ENCODE measurements around the gene ADORA1.
A peak's percentile ranks its signal among the peaks of the same experiment; 100 is the strongest.

The ADORA1 gene

DNA sequence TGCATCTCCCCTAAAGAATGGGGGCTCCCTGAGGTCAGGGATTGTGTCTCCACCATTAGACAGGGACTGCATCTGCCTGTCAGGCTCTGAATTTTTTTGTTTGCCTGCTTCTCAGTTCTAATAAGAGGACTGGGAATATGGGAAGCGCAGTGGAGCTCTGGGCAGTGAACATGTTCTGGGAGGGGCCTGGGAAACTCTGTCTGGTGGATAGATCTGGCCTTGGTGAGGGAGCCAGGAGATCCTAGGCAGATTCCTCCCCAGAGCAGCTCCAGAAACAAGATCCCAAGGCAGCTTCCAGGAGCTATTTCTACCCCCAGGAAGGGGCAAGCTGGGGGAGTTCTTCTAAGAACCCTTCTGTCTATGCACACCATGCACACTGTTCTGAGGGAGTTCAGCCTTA lies 29.1 kb upstream of the ADORA1 start:
- TF ChIP-seq SIN3A (IDR thresholded peaks at IDR 0.05; ENCODE audit: borderline replicate concordance, insufficient read depth, low read length) = no peak
- TF ChIP-seq, protein P1, sequence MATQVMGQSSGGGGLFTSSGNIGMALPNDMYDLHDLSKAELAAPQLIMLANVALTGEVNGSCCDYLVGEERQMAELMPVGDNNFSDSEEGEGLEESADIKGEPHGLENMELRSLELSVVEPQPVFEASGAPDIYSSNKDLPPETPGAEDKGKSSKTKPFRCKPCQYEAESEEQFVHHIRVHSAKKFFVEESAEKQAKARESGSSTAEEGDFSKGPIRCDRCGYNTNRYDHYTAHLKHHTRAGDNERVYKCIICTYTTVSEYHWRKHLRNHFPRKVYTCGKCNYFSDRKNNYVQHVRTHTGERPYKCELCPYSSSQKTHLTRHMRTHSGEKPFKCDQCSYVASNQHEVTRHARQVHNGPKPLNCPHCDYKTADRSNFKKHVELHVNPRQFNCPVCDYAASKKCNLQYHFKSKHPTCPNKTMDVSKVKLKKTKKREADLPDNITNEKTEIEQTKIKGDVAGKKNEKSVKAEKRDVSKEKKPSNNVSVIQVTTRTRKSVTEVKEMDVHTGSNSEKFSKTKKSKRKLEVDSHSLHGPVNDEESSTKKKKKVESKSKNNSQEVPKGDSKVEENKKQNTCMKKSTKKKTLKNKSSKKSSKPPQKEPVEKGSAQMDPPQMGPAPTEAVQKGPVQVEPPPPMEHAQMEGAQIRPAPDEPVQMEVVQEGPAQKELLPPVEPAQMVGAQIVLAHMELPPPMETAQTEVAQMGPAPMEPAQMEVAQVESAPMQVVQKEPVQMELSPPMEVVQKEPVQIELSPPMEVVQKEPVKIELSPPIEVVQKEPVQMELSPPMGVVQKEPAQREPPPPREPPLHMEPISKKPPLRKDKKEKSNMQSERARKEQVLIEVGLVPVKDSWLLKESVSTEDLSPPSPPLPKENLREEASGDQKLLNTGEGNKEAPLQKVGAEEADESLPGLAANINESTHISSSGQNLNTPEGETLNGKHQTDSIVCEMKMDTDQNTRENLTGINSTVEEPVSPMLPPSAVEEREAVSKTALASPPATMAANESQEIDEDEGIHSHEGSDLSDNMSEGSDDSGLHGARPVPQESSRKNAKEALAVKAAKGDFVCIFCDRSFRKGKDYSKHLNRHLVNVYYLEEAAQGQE (IDR thresholded peaks at IDR 0.05; ENCODE audit: insufficient read depth in 1 of 2, low read depth in 2 of 2, low read length in 2 of 2) = no peak
- TF ChIP-seq TAF1 (IDR thresholded peaks at IDR 0.05; ENCODE audit: borderline replicate concordance, insufficient read depth, low read length) = no peak

DNA sequence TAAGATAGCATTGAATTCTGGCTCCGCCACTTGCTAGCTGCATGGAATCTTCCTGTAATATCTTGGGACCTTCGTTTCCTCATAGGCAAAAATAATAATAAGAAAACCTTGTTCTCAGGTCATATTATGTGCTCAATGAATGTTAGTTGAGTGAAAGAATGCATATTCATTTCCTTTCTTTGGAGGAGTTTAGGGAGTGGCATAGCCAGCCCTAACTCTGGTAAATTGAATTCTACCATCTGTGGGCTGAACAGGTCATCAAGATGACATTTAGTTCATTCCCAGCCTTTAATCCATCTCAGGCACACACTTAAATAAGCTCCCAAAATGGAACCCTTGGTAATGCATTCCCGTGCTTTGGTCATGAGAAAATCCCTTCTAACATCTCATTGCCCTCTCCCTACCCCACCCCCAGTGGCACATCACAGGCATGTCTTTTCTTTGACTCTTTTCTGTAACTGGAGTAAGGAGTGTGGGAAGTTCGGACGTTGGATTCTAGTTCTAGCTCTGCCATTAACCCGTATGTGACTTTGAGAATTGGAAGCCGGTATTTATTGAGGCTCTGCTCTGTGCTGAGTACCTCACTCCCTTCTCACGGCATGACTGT lies 28.5 kb upstream of the ADORA1 start:
- TF ChIP-seq POLR2AphosphoS5 (IDR thresholded peaks at IDR 0.05; ENCODE audit: low read depth, low read length) = no peak

DNA sequence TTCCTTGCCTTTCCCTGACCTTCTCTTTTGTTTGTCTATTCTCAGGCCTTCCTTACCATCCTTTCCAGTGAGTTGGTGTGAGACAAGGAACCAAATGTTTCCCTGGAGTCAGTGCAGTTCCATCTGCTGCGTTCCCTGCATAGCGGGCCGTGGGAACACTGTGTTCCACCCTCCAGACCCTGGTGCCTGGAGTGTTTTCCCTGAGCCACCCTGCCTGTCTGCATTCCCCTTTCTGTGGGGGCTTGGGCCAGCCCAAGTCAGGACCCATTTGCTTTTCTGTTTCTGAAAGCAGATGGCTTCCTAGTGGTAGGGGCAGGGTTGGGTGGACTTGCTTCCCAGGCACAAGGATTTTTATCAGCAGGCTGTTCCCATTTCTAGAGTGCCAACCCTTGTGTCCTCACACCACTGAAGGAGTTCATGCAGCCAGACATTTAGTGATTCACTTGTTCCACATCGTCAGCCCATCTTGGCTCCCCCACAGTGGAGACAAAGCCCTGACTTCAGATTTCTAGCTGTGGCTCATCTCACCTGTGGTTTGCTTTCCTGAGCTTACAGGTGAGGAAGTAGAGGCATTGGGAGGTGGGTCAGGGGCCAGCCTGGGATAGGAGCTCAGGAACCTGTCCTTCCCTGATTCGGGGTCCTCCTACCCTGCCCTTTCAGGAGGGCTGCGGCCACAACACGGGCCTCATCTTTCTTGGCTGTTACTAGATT lies 27.6 kb upstream of the ADORA1 start:
- TF ChIP-seq TAF1 (IDR thresholded peaks at IDR 0.05; ENCODE audit: borderline replicate concordance, insufficient read depth, low read length) = no peak
- no peak for TF ChIP-seq FOXP2 (optimal IDR thresholded peaks at IDR 0.05; ENCODE audit: borderline replicate concordance, extremely low read depth, extremely low read length, insufficient read depth)
- TF ChIP-seq SIN3A (IDR thresholded peaks at IDR 0.05; ENCODE audit: borderline replicate concordance, insufficient read depth, low read length) = no peak

DNA sequence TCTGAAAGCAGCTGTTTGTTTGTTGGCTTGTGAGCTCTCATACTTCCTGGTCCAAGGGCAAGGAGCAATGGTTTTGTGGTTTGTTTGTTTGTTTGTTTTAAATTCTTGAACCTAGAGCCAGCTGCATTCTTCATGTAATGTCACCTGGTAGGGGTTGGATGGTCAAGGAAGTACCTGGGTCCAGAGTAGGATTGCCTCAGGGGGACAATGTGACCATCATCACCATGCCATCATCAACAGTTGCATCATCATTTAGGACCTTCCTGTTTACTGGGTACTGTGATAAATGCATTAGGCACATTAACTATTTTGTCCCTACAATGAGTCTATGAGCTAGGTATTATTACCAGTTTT lies 27.0 kb upstream of the ADORA1 start:
- TF ChIP-seq, protein P1 (IDR thresholded peaks at IDR 0.05; ENCODE audit: insufficient read depth in 1 of 2, low read depth in 2 of 2, low read length in 2 of 2) = no peak
- no peak for TF ChIP-seq FOXP2 (optimal IDR thresholded peaks at IDR 0.05; ENCODE audit: borderline replicate concordance, extremely low read depth, extremely low read length, insufficient read depth)
- TF ChIP-seq POLR2AphosphoS5 (IDR thresholded peaks at IDR 0.05; ENCODE audit: low read depth, low read length) = no peak
- no peak for TF ChIP-seq TAF1 (IDR thresholded peaks at IDR 0.05; ENCODE audit: borderline replicate concordance, insufficient read depth, low read length)
- TF ChIP-seq SIN3A (IDR thresholded peaks at IDR 0.05; ENCODE audit: borderline replicate concordance, insufficient read depth, low read length) = no peak

DNA sequence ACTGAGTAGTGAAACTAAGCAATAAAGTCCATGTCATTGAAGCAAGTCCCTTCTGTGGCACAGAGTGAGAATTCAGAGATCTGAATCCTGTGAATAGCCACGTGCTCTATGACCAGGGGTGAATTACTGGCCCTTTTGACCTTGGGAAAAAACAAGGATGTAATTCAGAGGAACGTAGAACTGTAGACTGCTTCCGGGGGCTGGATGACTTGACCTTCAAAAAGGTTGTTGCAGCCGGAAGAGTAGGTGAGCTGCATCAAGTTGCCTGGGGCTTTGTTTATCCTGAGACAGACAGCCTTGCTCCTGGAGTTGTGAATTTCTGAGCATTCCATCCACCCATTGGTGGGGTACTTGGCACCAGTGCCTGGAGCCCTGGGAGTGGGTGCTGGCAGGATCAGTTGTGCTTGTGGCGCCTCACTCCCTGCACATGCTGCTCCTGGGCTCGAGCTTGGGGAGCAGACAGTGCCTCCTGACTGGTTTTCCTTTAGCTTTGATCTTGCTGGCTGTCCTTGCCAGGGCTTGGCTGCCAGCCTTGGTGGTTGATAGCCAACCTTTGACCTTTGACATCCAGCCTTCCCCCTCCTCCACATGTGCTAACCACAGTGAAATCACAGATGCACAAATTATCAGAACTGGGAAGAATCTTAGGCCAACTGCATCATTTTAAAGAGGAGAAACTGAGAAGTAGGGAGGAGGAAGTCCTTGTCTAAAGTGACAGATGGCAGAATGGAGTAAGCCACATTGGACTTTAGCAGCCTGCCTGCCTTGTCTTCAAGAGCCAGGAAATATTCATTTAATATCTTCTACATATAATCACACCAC lies 25.5 kb upstream of the ADORA1 start:
- TF ChIP-seq FOXP2 (optimal IDR thresholded peaks at IDR 0.05; ENCODE audit: borderline replicate concordance, extremely low read depth, extremely low read length, insufficient read depth) (no peak), POLR2AphosphoS5 (IDR thresholded peaks at IDR 0.05; ENCODE audit: low read depth, low read length) (no peak), TAF1 (IDR thresholded peaks at IDR 0.05; ENCODE audit: borderline replicate concordance, insufficient read depth, low read length) (no peak), SIN3A (IDR thresholded peaks at IDR 0.05; ENCODE audit: borderline replicate concordance, insufficient read depth, low read length) (no peak)
- TF ChIP-seq, protein P1 (IDR thresholded peaks at IDR 0.05; ENCODE audit: insufficient read depth in 1 of 2, low read depth in 2 of 2, low read length in 2 of 2) = no peak

DNA sequence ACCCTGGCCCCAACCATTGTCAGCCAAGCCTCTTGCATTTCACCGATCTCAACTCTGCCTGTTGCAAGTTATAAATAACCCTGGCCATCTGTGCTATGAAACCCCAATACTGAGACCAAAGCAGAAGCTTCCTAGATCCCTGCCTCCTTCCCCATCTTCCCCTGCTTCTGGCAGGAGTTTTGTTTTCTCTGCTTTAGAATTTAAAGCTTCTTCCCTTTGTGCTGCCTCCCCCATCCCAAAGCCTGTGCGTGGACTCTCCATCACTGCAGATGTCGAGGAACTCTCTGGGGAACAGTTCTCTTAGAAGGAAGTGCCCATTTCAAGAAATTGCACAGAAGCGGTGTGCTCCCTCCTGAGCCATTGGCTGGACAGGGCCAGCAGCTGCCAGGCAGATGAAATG lies 24.3 kb upstream of the ADORA1 start:
- TF ChIP-seq, protein P1 (IDR thresholded peaks at IDR 0.05; ENCODE audit: insufficient read depth in 1 of 2, low read depth in 2 of 2, low read length in 2 of 2) = 0 out of 4 replicates have a peak, but pooled peaks of 1 of the 2 experiments have one; percentile 16
- TF ChIP-seq POLR2AphosphoS5 (IDR thresholded peaks at IDR 0.05; ENCODE audit: low read depth, low read length) (no peak), FOXP2 (optimal IDR thresholded peaks at IDR 0.05; ENCODE audit: borderline replicate concordance, extremely low read depth, extremely low read length, insufficient read depth) (no peak)

All from PFSK-1 (cell line).